ENCODE data around the gene ROBO1.
"Not testable (repeated sequence)": the region's sequence is repeated elsewhere in the genome, so short reads cannot be mapped to it uniquely, and the experiment has no call there.

The ROBO1 gene

DNA sequence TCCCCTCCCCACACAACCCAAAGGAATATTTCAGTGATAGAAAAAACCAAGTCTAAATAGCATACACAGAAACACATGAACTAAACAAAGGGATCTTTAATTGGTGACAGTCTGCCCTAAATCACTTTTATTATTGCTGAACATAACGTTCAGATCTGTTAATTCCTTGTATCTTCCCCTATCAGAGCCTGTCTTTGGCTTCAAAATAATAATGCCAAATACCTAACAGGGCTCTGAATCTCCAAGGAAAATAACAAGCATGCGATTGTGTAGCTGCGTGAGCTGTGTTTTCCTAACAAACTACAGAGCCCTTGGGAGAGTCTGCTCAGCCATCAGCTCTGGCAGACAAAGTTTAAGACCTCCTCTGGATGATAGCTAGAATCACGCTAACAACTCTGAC is 1010.1 kb downstream of the ROBO1 start:
- DNase-seq: no peak

DNA sequence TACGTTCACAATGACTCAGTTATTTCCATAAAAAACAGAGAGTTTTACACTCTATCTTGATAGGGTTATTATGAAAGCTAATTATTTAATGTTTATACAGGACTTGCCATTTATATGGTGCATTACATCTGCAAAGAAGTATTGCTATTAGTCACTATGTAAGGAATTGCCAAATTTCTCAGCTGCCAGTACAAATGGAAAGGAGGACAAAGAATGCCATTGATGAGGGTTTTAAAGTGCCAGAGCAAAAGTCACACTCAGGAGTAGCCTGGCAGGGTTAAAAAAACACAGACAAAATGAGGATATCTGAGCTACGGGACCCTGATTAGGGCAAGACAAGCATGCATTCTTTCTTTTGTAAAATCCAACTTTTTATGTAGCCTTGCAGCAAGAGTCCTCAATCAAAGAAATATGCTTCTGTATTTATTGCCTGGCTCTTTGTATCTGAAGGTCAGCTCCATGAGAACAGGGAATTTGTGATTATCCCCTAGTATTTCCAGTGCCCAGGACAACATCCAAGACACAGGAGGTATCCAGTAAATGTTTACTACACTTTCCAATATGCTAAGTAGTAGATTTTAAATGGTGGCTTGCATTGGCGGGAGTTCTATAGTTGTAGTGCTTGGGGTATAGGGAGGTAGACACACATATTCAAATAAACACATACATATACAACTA is 1013.6 kb downstream of the ROBO1 start:
- no peak for DNase-seq

DNA sequence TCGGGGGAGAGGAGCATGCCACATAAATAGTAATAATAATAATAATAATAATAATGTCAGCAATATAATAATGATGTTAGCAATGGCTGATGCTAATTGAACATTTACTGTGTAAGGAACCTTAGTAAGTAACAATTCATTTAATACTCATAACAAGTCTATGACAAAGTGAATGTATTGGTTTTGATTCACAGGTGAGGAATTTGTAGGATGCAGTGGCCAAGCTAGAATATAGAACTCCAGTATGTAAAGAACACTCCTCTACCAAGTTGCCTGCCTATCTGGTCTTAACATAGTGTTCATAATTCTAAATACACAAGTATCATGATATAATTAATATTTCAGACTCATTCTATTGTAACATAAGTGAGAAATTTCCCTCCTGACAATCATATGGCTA is 1016.5 kb downstream of the ROBO1 start:
- DNase-seq: no peak

DNA sequence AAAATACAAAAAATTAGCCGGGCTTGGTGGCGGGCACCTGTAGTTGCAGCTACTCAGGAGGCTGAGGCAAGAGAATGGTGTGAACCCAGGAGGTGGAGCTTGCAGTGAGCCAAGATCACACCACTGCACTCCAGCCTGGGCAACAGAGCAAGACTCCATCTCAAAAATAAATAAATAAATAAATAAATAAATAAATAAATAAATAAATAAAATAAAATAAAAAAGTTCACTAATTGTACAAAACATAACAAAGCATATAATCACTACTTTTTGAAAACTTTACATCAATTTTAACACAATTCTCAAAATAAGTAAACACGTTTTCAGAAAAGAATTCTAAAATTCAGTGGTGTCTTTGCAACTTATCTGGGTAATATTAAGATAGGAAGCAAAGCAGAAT is 1017.5 kb downstream of the ROBO1 start:
- DNase-seq: not testable (repeated sequence)

DNA sequence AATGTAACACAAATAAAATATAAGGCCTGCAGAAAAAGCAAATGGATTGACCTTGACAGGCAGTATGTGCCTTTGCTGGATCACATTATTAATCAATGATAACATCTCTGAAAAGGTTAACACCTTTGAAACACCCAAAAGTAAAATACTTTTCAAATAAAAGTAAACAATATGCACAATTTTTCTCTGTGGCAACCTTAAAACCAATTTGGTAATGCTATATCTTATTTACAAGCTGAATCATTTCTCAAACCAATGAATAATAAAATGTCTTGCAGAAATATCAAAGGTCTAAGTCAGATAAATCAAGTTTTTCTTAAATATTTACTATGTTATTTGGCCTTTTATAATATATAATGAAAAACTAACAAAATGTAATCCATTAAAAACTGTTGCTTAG is 1018.7 kb downstream of the ROBO1 start:
- no peak for DNase-seq

DNA sequence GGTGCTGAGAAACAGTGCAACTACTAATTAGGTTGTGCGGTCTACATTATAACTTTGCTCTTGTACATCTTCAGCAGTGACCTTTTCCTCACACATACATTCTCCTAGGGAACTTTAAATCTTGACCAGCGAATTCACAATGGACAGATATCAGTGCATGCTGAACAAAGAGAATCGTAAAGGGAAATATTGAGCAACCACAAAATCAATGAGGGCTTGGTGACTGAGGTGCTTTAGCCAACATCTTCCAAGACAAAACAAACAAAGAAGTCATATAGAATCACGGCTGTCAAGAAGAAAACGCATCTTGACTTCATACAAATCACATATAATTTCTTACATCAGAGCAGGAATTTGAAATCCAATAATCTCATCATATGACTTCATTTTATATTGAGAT is 1022.0 kb downstream of the ROBO1 start:
- DNase-seq: no peak

DNA sequence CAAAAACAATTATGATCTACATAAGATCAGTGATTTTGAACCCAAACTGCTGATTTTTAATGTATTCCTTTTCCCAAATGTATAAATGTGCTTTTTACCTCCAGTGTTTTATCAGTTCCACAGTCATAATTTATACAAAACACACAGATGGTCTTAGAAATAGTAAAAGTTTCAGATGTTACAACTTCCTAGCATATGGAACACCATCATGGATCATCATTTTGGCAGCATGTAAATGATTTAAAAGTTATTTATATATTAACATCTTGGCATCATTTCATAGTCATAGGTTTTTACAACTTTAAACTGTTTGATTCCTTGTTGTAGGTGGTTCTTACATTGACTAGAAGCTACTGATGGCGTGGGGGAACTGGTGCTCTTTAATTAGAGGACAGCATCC is 1025.3 kb downstream of the ROBO1 start:
- no peak for DNase-seq

DNA sequence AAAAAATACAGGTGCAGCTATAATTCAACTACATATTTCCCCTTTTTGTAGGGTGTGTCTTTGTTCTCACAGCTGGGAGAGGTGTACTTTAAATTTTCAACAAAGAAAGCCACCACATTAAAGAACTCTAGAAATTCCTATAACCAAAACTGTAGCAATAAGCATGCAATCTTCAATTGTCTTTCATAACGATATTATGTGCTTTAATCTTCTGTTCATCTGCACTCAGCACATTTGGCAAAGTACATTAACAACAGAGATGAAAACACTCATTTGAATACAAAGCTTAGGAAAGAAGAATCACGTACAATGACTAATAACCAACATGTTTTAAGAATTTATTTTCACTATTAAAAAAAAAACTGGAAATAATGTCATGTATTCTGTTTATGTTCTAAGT is 1025.8 kb downstream of the ROBO1 start:
- DNase-seq: no peak

DNA sequence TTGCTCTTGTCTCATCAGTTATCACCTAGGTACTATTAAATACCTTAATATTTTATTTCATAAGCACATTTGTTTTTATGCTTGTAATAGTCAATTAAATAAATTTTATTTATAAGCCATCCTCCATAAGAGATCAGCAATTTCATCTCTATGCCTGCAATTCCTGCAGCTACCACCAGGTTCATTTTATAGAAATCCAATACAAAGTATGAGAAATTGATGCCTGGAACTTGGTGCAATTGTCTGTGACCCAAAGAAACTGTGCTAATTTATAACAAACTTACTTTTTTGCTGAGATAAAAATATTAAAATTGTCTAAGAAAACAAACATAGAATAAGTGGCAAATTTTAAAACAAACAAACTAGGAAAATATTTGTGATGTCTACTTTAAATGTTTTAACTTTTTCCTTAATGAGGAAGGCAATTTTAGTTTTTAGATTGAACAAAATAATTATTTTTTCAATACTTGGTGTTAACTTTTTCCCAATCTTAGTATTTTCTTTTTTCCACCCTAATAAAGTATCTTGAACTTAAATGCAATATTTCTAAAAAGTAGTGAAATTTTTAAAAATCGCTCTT is 1026.6 kb downstream of the ROBO1 start:
- DNase-seq: no peak

DNA sequence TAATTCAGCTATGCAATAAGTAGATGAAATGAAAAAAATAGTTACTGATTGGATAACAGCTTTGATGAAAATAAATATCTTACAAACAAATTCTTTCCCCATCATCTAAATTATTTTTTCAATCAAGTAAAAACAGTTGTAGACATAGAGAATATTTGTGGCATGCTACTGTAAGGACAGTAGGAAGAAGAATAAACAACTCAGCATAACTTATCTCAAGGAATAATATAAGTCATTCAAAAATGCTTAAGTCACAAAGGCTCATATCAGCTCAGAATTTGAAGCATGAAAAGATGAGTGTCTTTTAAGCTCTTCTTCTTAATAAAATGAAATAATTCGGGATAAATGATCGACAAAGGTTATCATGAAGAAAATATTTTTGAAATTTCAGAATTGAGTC is 1029.0 kb downstream of the ROBO1 start:
- no peak for DNase-seq

DNA sequence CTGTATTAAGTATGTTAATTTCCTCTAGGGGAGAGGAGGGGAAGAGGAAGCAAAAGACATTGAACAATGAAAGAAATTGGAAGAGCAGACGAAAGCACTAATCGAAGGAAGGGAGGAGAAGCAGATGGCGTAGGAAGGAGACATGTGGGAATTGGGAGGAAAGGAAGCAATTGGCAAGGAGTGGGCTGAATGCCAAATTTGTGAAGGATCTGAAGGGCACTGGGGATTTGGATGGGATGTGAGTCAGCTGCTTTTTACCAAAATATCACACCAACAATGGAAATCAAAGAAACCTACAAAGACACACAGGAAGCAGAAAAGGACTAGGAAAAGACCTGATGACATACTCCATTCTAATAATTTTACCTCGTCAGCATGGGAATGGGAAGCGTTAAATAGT is 1029.8 kb downstream of the ROBO1 start:
- DNase-seq: no peak

DNA sequence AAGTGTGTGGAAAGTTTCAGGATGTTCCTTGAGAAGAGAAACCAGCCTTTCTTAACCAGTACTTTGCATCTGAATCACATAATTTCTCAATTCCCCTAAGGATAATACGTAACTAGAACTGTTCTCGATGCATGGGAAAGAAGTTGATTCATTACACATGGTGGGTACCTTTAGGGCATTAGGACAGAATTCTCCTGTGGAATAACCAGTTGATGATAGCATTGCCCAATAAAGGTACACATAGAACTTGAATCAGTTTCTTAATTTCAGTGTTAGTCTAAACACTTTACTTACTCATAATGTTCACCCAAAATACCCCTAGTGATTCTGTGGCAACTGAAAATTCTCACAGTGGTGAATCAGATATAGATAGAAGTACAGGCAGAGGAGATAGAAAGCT is 1030.9 kb downstream of the ROBO1 start:
- no peak for DNase-seq

DNA sequence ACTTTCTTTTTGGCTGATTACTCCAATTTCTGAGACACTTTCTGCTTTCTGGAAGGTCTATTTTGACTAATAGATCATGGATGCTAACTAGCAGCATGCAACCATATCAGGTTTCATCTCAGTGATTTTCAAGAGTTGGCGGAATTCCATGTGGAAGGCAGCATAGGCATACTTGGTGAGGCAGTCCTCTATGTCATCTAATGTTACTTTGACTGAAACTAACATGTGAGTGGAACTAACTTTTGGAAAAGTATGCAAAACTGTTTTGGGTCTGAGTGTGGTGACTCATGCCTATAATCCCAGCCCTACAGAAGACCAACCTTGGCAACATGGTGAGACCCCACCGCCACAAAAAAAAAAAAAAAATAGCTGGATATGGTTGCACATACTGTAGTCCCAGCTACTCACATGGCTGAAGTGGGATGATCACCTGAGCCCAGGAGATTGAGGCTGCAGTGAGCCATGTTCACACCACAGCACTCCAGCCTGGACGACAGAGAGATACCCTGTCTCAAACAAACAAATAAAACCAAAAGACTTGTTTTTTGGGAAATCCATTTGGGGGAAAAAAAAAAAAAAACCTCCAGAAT is 1033.7 kb downstream of the ROBO1 start:
- DNase-seq: no peak

DNA sequence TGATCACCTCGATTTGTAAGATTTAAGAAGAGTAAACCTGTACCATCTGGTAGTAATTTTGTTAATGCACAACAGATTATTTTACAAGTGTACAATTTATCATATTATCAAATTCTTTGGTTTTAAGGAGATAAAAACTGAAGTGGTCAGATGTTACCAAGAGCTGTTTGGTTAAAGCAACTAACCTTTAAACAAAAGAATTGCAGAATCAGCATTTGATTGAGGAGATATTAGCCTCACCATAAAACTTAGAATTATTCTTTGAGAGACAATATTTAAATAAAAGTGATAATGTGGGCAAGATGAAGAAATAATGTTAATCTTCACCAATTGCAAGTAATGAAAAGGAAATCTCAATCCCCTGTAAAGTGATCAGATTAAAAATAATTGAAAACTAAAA is 1034.9 kb downstream of the ROBO1 start:
- no peak for DNase-seq

DNA sequence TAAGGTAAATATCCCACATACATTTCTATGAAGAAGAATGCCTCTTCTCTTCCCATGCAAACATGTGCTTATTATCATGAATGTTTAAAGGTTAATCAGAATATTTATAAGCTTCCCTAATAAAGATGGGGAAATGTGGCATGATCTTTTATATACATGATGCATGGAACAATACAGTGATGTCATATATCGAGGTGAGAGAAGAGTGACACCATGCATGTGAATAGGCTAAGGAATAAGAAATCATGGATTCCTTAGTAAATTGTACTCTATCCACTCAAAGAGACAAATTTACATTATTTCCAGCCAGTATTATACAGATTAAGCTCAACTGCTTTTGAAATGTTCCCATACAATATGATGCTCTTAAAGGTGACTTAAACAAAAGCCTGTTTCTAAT is 1035.3 kb downstream of the ROBO1 start:
- no peak for DNase-seq

DNA sequence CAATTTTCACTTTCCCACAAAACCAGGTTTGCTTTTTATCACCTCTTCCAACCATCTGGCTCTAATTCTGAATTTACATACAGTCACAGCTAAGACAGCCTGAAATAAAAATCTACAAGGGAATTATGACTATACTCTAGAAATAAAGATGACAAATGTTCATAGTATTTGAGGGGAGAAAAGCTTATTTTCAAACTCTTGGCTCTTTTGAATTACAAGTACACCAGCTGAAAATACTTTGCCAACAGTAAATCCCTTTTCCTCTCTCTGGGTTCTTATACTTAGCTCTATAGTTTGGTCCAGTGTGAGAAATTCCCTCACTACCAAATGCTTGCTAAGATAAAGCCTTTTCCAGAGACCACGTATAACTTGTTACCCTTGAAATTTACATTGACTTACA is 1037.9 kb downstream of the ROBO1 start:
- no peak for DNase-seq

DNA sequence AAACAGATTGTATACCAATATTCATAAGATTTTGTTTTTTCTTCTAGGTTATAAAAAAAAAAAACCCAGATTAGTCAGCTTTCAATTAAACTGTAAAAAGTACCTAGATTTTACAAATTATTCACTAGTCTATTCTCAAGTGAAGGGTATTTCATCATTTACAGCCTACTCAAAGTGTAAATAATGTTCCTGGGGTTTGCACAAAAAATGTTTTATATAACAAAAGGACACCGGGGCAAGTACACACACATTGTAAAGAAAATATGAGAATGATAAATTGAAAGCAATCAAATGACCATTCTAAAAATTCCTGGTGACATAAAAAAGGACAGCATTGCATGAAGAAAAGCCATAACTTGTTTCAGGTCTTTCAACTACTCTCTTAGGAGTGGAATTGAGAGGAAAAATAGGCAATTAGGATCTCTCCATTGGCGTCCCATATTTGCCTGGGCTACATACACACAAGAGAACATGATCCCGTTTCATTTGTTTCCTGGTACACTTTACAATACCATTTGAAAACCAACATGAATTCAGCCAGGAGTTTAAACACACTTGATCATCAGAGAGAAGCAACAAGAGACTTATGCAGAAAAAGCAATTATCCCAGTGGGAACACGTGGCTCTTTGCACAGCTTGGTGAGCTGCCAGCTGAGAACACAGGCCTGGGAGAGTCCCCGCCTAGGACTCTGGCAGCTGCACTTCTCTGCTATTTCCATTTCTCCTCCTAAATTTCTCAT is 1039.2 kb downstream of the ROBO1 start:
- DNase-seq: no peak

DNA sequence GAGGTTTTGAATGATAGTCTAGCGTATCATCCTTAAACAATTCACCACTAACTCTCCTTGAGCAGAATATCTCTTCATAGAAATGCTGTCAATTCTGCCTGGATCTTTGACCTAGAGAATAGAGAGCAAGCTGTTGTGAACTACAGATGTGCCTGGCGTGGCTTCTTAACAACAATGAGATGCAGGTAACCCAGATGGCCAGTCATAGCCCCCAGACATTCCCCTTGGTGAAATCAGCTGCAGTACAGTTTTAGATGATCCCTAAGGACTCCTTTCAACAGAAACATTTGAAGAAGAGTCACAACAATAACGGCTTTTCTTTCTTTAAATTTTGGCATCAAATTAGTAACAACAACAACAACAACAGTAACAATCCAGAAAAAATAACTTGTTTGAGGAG is 1041.3 kb downstream of the ROBO1 start:
- DNase-seq: no peak

DNA sequence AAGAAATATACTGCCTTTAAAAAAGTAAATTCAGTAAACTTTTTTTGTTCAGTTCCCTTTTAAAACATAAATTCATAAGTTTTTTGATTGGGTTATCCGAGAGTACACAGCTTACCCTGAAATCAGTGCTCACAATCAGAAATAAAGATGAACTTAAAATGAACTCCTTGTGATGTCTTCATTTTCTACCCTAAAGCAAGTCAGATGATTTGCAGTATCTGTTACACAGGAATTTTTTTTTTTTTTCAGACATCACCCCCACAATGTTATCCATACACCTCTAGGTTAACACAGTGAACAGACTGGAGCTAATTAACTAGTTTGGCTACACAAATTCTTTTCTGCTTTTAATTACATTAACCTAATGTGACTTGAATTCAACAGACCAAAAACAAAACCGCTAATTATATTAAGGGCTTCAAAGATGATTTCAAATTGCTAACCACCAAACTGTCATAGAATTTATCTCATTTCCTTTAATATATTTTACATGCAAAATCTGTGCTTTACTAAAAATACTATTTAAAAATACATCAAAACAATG is 1042.0 kb downstream of the ROBO1 start:
- DNase-seq: no peak

DNA sequence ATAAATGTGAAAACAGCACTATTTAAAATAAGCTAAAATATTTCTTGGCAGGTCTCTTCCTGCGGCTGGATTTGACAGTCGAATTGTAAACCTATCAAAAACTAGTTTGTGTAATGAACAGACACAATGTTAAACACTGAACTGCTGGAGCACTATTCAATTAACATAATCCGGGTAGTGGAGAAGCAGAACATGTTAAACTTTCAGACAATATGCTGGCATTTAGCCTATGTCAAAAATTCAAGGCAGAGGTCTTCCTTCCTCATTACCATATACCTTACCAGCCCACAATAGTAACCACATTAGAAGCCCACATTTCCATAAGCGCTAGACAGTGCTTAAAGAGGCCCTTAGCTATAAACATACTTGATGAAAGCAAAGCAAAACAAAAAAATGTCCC is 1042.9 kb downstream of the ROBO1 start:
- no peak for DNase-seq

DNA sequence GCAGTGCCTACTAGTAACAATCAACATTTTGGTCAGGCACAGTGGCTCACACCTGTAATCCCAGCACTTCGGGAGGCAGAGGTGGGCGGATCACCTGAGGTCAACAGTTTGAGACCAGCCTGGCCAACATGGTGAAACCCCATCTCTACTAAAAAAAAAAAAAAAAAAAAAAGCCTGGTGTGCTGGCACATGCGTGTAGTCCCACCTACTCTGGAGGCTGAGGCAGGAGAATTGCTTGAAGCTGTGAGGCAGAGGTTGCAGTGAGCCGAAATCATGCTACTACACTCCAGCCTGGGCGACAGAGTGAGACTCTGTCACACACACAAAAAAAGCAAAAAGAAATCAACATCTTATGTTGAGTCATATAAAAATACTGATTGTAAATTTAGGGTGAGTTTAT is 1043.4 kb downstream of the ROBO1 start:
- DNase-seq: not testable (repeated sequence)

DNA sequence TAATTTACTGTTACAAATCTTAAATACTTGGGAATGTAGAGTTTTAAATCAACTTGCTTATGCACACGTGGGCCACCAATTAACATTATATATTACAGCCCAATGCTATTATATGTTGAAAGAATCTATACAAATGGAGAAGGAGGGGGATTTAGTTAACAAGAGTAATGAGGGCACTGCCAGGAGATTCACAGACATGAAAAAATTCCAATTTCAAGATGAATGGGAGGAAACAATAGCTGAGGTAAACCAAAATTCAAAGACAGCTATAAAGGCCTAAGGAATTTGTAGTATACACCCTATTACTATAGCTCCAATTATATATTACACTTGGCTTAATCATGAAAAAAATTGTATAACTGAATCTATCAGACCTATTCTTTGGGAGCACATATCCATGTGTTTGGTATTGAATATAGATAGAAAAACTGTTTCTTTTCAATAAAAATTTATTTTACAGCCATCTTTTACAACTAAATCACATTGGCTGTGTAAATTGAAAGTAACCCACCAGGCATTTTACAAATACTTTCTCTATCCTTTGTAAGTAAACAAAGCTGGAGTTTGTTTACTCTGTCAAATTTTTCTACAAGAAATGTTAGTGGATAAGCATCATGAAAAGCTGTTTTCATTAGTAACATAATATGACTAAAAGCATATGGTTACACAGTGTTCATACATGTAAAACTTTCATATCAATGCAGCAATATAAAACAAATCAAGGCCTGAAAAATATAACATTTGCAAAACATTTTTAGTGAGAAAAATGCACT is 1045.8 kb downstream of the ROBO1 start:
- DNase-seq: no peak

DNA sequence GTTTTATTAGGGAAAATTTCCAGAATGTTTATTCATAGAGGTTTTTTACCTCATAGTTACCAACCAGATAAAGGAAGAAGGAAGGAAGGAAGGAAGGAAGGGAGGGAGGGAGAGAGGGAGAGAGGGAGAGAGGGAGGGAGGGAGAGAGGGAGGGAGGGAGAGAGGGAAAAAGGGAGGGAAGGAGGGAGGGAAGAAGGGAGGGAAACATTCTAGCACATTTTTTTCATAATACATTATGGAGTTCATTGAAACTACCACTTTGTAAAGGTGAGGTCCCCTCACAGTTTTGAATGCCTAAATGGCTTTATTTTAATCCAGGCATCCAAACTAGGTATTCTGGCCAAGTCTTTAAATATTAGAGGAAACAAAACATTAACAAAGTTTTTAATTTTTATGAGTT is 1049.1 kb downstream of the ROBO1 start:
- no peak for DNase-seq
